GM15510 (cell line): Measurements from ENCODE around the gene UBE2Q2.

ENCODE experiments used
- POLR2A ChIP-seq: IDR thresholded peaks from 3 replicates; pipeline ENCODE4 v1.6.1; 2011; ENCODE audit warnings: borderline replicate concordance; ENCODE audit not compliant: insufficient read length; ENCODE audit errors: extremely low read depth

UBE2Q2 gene

DNA sequence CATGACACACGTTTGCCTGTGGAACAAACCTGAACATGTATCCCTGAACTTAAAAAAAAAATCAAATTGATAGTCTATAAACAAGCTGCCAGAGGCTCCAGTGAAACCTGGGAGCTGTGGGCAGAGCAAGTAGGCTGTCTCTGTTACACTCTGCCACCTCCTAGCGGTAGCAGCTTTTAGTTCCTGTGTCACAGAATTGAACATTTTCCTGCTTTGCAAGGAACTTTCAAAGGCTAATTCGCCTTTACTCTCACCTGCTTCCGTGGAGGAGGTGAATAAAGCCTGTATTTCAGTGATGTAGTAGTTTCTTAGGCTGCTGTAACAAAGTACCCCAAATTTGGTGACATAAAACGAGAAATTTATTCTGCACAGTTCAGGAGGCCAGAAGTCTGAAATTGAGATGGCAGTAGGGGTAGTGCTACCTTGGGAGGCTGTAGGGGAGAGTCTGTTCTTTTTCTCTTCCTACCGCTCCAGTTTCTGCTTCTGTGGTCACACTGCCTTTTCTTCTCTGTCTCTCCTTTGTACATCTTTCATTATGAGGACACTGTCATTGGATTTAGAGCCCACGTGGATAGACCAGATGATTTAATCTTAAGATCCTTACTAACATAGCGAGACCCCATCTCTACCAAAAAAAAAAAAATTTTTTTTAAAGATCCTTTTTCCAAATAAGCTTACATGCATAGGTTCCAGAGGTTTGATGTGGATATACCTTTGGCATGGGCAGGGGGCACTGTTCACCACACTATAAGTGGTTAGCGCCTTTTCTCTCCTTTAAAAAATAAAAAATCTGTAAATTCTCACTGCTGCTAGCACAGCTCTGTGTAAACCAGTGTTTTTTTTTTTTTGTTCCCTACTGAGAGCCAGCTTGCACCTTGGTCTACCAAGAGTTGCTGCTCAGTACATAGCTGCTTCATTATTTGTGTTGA, 85.7 kb downstream of the UBE2Q2 start:
- no peak for TF ChIP-seq POLR2A

DNA sequence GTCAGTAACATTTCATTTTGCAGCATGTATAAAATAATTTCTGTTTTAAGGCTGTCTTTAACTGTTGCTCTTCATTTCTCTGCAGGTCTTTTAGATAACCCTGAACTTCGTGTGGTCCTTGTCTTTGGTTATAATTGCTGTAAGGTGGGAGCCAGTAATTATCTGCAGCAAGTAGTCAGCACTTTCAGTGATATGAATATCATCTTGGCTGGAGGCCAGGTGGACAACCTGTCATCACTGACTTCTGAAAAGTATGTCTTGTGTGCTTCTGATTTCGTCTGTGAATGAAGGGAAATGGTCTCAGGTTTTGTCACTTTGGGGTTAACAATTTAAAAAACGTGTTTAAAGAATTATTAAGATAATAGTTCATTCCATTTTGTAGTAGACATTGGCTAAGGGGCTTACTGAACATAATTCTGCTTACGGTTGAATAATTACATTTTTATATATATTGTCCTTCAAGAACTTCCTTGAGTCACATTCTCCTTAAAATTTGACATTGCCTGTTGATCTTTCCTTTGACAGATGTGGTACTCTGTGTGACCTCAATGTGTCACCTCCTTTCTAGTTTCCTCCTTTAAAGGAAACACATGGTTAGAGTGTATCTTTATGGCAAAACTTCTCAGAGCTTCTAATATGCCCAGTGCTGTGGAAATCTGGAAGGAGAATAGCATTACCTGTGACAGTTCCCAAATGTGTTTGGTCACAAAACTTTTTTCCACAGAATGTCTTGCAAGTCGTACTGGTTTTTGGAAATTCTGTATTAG, 86.7 kb downstream of the UBE2Q2 start:
- no peak for TF ChIP-seq POLR2A

DNA sequence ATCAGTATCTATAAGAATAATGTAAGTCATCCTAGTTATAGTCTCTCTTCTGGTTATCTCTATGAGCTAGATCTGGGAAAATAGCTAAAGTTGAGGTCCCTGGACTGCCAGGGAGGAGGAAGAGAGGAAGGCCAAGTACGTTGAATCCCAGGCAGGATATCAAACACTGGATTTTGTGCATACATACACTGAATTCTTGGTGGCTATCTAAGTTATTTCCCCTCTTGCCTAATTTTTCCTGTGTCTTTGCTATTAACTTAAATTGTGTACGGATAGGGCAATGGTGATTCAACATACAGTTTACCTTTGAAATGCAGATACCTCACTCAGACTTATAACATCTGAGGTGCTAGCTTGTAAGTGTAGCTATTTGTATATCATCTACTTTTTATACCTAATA, 87.6 kb downstream of the UBE2Q2 start:
- TF ChIP-seq POLR2A: no peak

DNA sequence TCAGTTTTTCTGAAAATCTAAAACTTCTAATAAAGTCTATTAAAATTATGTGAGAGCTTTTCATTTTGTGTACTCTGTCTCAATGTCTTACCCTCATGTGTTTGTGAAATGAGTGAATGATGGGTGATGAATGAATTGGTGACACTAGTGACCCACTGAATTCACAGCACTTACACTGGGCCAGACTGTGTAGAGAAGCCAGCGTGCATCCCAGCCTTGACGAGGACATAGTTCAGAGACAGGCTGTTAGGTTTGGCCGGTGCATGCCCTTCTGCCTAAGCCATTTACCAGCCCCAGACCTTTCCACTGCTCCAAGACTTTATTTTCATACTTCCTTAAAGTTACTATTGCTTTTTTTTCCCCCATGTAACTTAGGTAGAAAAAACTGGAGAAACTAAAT, 99.2 kb downstream of the UBE2Q2 start:
- no peak for TF ChIP-seq POLR2A

DNA sequence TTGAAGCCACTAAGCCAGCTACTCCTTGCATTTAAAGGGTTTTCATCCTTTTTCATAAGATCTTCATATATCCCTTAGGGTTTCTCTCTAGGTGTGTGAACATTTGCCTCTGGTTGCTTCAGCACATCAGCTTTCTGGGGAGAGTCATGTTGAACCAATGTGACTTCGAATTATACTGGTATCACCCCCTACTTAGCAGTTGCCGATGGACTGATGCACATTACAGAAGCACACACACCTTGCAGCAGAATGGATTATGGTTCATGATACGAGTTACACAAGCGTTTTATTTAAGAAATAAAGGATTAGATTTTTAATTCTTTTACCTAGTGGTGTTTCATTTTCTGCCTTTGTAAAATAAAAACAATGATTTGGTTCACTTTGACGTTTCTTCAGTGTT, 100.0 kb downstream of the UBE2Q2 start:
- no peak for TF ChIP-seq POLR2A

DNA sequence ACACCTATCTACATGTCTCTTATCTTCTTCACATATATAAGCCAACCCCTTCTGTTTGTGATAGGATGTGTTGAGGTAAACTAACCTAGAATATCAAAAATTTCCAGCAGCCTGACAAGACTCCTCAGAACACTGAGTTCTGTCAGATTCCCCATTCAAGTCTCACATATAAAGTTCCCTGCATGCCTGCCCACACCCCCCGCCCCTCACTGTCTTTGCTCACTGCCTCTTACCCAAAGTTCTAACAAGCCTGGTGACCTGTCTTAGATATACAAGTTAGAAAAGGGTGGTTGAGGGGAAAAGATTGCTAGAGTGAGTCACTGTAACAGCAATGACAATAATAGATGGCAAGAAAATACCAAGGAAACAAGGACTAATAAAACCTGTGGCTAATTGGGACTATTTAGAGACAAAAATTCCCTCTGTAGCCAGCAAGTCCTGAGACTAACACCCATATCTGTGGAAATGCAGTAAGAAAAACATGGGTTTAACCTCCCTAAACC, 100.5 kb downstream of the UBE2Q2 start:
- no peak for TF ChIP-seq POLR2A

DNA sequence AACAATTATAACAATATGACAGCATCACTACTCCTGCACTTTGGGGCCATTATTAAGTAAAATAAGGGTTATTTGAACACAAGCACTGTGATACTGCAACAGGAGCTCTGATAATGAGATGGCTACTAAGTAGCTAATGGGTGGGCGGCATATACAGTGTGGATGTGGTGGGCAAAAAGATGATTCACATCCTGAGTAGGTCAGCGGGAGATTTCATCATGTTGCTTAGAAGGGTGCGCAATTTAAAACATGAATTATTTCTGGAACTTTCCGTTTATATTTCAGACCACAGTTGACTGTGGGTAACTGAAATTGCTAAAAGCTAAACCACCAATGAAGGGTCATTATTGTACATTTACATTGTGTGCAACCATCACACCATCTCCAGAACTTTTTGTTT, 102.7 kb downstream of the UBE2Q2 start:
- no peak for TF ChIP-seq POLR2A

DNA sequence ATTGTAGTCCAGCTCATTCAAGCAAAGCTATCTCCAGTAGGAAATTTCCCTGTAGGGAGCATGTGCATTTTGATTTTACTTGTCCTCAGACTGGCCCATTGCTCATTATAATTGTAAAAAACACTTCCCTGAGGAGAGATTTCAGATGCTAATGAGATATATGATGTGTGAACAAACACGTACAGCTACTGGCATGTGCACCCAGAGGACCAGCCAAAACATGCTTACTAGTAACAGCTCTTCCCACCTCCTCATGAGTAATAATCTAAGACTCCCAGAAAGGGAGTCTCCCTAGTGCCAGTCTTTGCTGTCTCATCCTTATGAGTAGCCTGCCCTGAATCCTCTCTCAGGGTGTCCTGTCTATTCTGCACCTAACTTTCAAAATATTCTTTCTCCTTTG, 103.8 kb downstream of the UBE2Q2 start:
- TF ChIP-seq POLR2A: no peak

DNA sequence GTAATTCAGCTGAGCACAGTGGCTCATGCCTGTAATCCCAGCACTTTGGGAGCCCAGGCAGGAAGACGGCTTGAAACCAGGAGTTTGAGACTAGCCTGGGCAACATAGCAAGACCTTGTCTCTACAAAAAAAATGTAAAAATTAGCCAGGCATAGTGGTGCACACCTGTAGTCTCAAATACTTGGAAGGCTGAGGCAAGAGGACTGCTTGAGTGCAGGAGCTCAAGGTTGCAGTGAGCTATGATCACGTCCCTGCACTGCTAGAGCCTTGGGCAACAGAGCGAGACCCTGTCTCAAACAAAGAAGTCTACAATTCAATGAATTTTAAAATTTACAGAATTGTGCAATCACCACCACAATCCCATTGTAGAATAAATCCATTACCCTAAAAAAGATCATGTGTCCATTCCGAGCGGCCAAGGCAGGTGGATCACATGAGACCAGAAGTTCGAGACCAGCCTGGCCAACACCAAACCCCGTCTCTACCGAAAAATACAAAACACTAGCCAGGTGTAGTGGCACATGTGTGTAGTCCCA, 105.6 kb downstream of the UBE2Q2 start:
- TF ChIP-seq POLR2A: no peak
